Hematopoietic multipotent progenitor cell treated with erythropoietin and hydrocortisone succinate and interleukin-3 and kit ligand, for 6 days (in vitro differentiated cells): ENCODE measurements around the gene ZNF536.

Experiments used
- DNase-seq: peaks from one replicate; pipeline ENCODE4 v3.0.0-alpha.2; 2015

Gene ZNF536

GRCh38 chr19:30539981-30540380, 167.8 kb downstream of the ZNF536 start:
- no peak for DNase-seq

- DNase-seq = no peak
Measured at GRCh38 chr19:30540761-30541160, 168.6 kb downstream of the ZNF536 start.

- DNase-seq = no peak
Measured at GRCh38 chr19:30541575-30541974, 169.4 kb downstream of the ZNF536 start.

GRCh38 chr19:30543243-30543945, 171.2 kb downstream of the ZNF536 start:
- no peak for DNase-seq

GRCh38 chr19:30545752-30546151, 173.6 kb downstream of the ZNF536 start:
- no peak for DNase-seq

GRCh38 chr19:30546332-30546731, 174.1 kb downstream of the ZNF536 start:
- peak; percentile 6 for DNase-seq

GRCh38 chr19:30547246-30547645, 175.1 kb downstream of the ZNF536 start:
- DNase-seq = no peak

- DNase-seq = no peak
Measured at GRCh38 chr19:30549151-30549550, 177.0 kb downstream of the ZNF536 start.

GRCh38 chr19:30551271-30551670, 179.1 kb downstream of the ZNF536 start:
- no peak for DNase-seq

GRCh38 chr19:30552593-30552992, 180.4 kb downstream of the ZNF536 start:
- DNase-seq = no peak

- DNase-seq = no peak
Measured at GRCh38 chr19:30555075-30555790, 183.0 kb downstream of the ZNF536 start.

GRCh38 chr19:30555791-30556110, 183.6 kb downstream of the ZNF536 start:
- DNase-seq = no peak

GRCh38 chr19:30556230-30556711, 184.1 kb downstream of the ZNF536 start:
- DNase-seq = no peak

- no peak for DNase-seq
Measured at GRCh38 chr19:30557212-30557611, 185.0 kb downstream of the ZNF536 start.

GRCh38 chr19:30557927-30558557, 185.9 kb downstream of the ZNF536 start:
- no peak for DNase-seq

- DNase-seq = no peak
Measured at GRCh38 chr19:30558793-30559192, 186.6 kb downstream of the ZNF536 start.

- DNase-seq = no peak
Measured at GRCh38 chr19:30559446-30559845, 187.3 kb downstream of the ZNF536 start.

GRCh38 chr19:30562981-30563380, 190.8 kb downstream of the ZNF536 start:
- DNase-seq = no peak

GRCh38 chr19:30563691-30564090, 191.5 kb downstream of the ZNF536 start:
- no peak for DNase-seq

GRCh38 chr19:30564551-30565011, 192.4 kb downstream of the ZNF536 start:
- DNase-seq = no peak

GRCh38 chr19:30565636-30566035, 193.5 kb downstream of the ZNF536 start:
- DNase-seq = no peak

- DNase-seq = no peak
Measured at GRCh38 chr19:30566681-30567420, 194.7 kb downstream of the ZNF536 start.

- DNase-seq = no peak
Measured at GRCh38 chr19:30567536-30568232, 195.5 kb downstream of the ZNF536 start.
